ENCODE results near the gene RUVBL1.

The RUVBL1 gene

DNA sequence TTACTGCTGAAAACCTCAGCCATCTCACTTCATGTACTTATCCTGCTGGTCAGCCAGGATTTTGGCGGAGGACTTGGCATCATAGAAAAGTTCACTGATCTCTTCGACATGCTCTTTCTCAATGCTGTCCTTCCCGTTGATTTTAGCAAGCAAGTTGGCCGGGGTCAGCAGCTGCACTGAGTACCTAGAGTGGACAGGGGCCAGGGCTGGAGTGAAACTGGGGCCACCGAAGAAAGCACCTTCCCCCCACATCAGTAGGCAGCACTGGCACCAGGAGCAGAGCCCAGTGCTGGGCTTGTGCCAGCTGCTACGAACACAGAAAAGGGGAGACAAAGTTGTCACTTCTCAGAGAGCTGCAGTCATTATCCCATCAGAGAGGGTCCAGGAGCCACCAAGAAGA is 42.4 kb downstream of the RUVBL1 start:
- DNase-seq = no peak

DNA sequence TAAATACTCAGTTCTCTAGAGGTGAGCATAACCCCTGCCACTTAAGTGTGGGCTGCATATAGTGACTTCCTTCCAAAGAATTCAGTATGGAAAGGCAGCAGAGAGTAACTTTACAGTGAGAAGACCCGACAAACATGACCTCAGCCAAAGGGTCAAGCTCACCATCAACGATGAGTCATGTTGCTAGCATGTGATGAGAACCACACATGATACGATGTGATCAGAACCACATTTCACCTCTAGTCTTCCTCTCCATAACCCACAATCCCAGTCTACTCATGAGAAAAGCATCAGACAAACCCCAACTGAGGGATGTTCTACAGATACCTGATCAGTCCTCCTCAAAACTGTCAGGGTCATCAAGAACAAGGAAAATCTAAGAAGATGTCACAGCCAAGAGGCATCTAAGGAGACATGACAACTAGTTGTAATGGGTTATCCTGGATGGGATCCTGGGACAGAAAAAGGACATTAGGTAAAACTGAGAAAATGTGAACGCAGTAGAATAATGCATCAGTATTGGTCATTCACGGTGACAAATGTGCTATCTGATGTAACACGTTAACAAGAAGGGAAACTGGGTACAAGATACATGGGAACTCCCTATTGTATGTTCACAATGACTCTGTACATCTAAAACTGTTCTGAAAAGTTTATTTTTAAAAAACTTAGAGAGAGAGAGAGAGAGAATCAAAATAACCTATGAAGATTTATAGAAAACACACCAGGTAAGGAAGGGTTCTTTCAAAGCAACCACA is 43.1 kb downstream of the RUVBL1 start:
- DNase-seq = no peak

DNA sequence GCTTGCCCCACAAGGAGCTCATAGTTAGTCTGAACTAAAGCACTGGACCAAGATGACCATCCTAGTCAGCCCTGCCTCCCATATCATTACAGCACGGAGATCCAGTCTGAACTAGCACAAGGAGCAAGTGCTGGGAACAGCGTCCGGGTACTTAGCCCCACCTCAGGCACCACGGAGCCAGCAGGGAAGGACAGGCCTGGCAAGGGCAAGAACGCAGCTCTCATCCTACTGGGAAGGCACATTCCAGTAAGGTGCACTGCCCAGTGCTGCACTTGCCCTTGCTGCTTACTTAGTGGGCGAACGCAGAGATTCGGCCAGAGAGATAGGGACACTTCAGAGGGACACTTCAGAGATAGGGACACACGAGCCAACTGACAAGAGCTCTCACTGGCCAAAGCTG is 43.8 kb downstream of the RUVBL1 start:
- no peak for DNase-seq

DNA sequence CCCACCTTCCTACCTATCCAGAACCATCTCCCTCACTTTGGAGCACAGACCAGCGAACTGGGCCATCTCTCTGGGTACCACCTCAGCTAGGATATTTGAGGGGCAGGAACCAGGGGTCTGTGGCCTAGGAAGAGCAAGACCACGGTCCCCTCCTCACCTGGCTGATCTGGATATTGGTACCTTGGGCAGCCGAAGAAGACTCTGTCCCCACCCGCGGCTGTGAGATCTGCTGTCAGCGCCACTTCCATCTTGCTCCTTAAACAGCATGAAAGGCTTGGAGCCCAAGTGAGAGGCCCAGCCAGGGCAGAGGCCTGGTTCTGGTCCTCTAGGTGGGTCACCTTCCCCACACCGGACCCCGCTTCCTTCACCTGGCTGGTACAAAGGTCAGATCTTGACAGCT is 44.7 kb downstream of the RUVBL1 start:
- DNase-seq = no peak

DNA sequence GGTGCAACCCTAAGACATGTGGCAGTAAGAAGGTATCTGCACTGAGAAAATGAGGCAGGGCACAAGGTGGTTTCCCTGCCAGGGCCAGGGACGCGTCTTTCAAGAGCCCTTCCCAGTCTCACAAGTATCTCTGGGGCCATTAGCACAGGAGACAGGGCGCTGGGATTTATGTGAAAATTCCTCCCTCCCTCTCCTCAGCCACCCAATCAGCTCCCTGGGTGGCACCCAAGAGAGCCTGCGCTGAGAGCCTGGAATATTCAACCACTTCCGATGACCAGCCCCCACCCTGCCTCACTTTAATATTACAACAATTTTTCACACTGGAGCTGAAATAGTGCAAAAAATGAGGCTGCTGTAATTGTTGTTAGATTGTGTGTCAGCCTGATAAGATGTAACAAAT is 45.3 kb downstream of the RUVBL1 start:
- DNase-seq = no peak

DNA sequence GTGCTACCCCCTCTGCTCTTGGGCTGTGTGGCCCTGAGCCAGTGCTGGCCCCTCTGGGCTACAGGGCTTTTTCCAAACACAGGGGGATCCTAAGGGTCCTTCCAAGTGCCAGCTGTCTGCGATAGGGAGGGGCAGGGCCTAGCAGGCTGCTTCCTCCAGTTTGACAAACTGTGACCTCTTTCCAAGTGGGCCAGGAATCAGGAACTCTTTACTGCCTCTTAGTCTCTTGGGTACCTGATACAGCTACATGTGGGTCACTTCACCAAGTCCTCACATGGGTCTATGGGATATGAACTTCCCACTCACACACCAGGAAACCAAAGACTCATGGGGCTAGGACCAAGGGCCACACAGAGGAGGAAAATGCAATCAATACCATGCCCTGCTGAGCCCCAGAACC is 45.9 kb downstream of the RUVBL1 start:
- no peak for DNase-seq

DNA sequence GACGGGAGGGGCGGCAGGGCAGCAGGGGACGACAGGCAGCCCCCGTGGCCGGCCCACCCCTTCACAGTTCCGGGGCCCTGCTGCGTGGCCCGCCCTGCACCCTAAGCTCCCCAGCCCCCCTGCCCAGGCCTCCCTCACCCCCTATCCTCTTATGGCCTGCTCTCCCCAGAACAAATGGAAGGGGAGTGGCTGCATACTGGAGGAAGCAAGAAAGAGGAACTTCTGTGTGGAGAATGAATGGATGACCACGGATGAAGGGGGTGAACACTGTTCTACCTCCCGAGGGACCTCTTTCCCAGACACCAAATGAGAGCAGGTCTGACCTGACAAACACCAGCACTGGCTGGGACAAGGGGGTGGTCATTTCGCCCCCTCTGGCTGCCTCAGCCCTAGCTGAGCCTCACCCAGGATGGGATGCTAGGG is 46.4 kb downstream of the RUVBL1 start:
- DNase-seq = no peak

DNA sequence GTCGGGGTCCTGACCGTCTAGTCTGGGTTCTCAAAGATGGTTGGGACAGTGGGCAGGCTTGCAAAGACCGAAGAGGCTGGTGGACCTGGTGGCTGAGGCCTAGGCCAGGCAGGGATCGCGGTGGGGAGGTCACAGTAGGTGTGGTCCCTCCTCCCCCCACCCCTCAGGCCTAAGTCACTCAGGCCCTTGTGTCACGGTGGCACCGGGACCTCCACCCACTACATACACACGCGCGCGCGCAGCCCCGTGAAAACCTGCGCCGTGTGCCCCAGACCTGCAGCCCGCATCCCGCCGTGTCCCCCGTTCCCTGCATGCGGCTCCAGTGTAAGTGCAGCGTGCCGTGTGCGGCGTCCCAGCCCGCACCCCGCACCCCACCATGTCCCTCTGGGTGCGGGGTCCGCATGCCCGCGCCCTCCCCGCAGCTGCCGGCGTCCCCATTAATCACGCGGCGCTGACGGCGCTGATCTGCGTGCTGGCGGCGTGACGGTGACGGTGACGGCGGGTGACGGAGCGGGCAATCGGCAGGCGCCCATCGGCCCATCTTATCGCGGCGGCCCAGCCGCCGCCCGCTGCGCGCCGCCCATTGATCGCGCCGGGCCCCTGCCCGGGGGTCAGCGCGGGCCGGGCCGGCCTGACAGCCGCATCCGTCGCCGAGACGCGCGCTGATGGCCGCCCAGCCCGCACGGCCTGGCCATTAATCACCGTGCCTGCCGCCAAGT is 47.0 kb downstream of the RUVBL1 start:
- peak; percentile 32 for DNase-seq

DNA sequence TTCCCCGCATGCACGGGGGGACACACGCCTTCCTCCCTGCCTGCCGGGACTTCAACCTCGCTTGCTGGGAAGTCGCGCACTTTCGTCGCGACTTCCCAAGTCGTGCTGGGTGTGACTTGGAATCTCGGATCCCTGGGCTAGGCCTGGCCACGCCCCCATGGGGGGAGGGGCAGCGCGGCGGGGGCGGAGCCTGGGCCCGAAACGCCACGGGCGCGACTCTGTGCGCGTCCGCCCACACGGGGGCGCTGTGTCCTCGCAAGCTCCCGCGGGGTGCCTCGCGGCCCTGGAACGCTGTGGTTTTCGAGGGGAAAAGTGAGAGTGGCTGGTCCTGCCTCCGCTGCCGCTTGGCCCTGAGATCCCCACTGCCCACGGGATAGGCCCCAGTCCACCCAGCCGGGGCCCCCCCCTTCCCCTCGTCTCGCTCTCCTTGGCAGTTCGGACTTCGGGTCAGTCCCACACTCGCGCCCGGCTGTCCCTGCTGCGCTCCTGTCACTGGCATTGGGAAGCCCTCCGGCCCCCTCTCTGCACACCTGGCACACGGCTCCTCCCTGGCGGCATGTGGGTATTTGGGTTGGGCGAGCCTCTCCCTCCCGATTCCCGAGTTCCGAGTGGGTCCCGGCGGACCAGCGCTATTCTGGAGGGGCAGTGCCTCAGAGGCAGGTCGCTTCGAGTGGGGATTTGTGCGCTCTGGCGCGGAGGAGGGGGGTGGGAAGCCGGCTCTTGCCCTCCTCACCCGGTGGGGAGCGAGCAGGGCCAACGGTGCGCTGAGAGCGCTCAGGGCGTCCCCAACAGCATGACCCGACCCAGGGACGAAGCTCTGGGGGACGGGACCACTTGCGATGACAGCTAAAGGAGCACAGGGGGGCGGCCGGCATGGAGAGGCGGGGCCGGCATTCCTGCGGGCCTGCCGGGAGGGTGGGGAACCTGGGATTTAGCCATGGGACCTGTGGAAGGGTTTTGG is 47.8 kb downstream of the RUVBL1 start:
- peak; percentile 76 for DNase-seq

DNA sequence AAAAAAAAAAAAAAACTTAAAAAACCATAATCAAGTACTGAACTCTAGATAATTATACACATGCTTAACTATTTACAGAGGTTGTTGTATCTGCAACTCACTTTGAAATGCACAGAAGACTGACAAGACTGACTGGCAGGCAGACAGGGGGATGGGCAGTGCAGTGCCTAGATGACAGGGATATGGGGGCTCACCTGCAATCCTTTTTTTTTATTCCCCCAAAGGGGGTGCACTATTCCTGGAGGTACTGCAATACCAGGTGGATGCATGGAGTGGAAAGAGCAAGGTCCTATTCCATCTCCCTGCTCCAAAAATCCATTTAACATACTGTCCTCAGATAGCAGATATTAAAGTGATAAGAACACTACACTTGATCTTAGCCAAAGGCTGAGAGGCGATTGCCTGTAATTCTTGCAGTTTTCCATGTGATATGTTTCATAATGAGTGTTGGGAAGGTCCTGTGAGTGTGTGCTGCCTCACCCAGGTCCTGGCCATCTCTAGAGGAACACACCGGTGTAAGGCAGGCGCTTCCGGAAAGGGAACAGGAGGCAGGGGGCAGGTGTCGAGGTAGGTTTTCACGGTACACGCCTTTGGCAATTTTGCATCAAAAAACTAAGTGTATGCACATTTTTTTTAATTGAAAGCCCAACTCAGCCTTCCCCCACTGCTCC is 48.6 kb downstream of the RUVBL1 start:
- DNase-seq = no peak

DNA sequence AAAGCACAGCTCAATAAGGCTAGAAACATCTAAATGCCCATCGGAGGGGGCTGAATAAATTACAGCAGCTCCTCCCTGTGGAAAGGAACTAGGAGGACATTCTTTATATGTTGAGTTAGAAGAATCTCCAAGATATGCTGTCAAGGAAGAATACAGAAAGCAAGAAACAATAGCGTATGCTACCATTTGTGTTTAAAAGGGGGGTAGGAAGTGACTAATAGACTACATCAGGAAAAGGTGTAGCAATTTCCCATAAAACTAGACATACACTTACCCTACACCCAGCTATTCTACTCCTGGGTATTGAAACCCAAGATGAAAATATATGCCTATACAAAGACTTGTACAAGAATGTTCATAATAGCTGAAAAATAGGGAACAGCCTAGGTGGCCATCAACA is 49.8 kb downstream of the RUVBL1 start:
- no peak for DNase-seq

DNA sequence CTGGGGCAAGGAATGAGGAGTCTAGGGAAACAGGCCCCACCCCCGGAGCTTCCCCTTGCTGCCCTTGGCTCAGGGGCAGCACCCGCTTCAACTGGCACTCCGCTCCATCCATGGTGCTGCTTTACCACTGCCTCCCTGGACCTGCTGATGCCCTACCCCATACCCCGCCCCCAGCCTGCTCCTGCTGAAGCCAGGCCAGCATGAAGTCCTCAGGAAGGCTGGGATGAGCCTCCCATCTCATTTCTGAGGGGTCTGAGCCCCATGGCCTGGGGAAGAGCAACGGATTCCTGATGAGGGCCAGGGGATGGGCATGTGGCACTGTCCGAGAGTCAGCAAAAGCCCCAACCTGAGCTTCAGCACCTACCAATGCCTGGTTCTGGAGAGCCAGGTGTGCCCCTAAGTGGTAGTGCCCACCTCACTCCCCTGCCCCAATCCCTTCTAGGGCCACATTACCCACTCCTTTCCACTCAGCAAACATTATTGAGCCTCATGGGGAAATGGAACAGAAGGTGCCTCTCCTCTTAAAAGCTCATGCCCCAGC is 50.4 kb downstream of the RUVBL1 start:
- DNase-seq = no peak

DNA sequence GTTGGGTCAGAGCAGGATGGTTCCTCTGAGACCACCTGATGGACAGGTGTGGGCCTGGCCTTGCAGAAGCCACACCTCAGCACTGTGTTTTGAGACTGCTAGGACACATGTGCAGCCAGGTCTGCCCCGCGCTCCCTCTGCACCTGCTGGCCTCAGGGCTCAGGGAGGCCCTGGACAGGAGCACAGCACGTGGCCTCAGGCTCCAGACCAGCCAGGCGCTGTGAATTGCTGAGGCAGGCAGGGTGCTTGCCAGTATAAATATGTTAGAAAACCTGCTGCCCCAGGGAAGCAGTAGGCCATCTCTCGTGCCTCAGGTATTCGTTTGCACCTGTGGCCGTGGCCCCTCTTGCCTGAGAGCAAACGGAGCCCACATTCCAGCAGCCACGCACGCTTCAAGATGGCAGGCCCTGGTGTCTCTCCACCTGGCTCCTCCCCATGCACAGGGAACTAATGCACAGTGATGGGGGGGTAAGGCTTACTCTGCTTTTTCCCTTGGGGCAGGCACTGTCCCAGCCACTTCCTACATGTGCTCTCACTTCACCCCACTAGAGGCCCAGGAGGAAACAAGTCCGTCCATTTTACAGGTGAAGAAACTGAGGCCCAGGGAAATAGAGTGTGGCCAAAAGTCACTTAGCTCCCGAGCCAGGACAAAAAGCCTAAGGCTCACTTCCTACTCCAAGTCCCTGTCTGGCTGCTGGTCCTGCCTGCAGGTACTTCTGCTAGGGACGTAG is 51.0 kb downstream of the RUVBL1 start:
- DNase-seq = no peak

DNA sequence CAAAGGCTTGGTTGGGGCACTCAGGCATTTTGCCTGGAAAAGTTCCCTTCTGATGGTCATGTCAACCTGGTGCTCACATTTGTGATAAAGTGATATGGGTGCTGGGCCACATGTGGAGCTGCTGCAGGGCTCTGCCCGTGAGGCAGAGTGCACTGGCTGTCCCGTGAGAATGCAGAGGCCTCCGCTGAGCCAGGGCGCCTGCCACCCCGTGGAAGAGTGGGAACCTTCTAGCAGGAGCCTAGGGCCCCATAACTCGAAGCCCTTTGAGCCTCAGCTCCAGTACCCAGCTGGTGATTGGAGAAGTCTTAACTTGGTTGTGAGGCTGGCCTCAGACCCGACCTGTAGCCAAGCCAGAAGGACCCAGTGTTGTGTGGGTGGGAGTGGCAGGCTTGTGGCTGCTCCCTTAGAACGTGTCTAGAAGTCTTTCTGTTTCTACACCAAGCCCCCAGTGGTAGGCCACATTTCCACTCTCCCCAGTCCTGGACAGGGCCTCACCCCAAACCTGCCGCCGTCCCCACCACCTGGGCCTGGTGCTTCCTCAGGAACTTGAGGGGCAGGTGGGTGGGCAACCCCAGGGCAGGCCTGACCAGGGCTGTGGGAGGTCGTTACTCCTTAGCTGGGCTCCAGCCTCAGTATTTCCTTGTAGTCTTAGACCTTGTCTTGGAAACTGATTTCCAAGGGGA is 51.7 kb downstream of the RUVBL1 start:
- no peak for DNase-seq

DNA sequence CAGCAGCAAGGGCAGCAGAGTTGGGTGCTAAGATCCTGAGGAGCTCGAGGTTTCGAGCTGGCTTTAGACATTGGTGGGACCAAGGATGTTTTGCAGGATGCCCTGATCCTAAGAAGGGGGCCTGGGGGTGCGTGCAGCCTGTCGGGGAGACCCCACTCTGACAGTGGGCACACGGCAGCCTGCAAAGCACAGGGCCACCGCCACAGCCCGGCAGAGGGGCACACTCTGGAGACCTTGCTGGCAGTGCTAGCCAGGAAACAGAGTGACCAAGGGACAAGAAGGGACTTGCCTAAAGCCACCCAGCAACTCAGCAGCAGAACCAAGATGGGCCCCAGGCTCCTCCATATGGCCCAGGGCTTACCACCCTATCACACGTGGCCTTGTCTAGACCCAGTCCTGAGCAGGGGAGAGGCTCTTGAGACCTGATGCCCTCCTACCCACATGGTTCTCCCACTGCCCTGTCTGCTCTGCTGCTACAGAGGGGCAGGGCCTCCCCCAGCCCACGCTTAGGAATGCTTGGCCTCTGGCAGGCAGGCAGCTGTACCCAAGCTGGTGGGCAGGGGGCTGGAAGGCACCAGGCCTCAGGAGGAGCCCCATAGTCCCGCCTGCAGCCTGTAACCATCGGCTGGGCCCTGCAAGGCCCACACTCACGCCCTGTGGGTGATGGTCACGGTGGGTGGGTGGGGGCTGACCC is 52.6 kb downstream of the RUVBL1 start:
- no peak for DNase-seq

DNA sequence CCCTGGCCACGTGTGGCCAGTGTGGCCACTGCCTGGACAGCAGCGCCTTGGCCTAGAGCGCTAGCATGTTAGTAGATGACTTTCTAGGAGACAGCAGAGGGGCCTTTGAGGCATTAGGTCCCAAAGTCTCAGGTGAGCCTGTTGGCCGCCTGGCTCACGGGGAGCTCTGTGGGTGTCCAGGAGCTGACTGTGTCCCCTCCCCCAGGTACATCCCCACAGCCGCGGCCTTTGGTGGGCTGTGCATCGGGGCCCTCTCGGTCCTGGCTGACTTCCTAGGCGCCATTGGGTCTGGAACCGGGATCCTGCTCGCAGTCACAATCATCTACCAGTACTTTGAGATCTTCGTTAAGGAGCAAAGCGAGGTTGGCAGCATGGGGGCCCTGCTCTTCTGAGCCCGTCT is 54.3 kb downstream of the RUVBL1 start:
- no peak for DNase-seq

DNA sequence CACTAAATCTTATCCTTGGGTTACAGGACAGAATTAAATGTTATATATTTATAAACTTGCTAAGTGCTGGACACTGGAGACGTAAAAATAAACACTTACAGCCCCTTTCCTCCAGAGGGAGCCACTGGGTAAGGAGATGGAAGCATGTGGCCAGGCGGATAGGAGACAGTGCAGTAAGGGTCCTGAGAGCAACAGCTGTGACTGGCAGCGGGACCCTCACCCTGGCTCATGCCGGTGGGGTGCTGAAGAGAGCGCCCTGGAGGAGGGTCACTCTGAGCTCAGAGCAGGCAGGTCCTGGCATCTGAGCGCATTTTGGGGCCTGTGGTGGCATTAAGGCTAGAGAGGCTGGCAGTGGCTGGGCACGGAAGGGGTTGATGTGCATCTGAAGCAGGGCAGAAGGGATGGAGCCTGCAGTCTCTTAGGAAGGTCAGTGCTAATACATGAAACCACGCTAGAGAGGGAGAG is 55.4 kb downstream of the RUVBL1 start:
- DNase-seq = no peak

DNA sequence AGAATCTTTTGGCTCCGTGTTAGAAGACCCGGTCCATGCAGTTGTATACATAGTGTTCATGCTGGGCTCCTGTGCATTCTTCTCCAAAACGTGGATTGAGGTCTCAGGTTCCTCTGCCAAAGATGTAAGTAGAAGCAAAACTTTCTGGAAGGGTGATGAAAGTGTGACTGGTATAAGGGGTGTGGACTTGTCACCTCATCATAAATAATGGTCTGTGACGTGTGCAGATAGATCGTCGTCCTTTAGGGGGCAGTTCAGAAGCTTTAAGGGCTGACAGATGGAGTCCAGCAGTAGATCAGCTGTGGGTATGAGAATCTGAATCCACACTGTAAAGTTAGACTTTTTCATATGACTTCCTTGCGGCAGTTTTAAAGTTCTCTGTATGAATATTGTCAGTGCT is 56.1 kb downstream of the RUVBL1 start:
- no peak for DNase-seq

DNA sequence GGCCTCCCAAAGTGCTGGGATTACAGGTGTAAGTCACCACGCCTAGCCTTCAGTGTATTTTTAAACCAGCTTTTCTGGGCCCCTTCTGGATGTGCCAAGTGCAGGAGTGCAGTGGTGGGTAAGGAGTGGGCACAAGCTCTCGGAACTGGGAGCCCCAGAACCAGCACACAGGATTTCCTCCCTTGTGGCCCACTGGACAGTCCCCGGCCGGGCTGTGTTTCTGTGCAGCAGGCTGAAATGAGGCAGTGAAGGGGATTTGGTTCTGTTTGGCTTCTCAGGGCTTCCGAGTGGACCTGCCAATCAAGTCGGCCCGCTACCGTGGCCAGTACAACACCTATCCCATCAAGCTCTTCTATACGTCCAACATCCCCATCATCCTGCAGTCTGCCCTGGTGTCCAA is 56.9 kb downstream of the RUVBL1 start:
- DNase-seq = no peak

DNA sequence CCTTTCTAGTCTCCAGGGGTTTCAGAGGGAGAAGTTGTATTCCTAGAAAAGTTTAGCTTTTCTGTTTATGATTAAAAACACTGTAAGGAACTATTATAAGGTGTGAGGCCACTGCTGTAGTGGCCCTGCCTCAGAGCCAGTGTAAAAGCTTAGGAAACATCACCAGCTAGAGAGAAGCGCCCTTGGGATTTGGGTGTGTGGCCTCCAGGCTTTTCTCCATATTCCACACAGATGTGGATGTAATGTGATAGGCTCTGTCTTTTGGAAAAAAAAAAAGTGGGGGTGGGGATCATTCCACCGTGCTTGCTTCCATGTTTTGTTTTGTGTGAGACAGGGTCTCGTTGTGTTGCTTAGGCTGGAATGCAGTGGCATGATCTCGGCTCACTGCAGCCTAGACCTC is 57.5 kb downstream of the RUVBL1 start:
- DNase-seq = no peak

DNA sequence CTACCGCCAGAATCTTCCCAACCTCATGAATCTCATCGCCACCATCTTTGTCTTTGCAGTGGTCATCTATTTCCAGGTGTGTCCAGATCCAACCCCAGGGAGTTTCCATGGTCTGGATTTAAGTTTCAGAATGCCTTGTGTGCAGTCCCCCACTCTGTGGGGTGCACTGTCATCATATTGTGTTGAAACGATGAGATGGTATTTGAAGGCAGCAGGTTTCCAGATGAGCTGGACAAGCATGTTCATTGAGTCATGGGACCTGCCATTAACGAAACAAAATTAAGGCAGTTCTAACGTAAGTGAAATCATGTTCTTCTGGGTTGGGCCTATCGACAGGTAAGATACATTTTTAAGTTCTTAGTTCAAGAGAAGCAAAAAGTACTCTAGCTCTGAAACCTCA is 58.6 kb downstream of the RUVBL1 start:
- no peak for DNase-seq

Data from stimulated activated naive CD4-positive, alpha-beta T cell treated with Interleukin-2 at 50 U/mL for 16 hours (primary cell).